OCI-LY3 (cell line): ENCODE data around the gene SRSF4.

Source experiments
- EZH2phosphoT487 ChIP-seq: fragments of 200-600 bp; shearing (Covaris generic); IDR thresholded peaks from 2 replicates; pipeline ENCODE4 v1.6.1; 2018; ENCODE audit warnings: antibody characterized with exemption, mixed run types, low read depth
- TF ChIP-seq, protein P1 (sequence below): fragments of 200-600, 300-600 bp; sonication (generic); IDR thresholded peaks from 2 replicates; pipeline ENCODE4 v1.5.1; 2014; ENCODE audit warnings: antibody characterized with exemption, low read length, low read depth

DNA sequence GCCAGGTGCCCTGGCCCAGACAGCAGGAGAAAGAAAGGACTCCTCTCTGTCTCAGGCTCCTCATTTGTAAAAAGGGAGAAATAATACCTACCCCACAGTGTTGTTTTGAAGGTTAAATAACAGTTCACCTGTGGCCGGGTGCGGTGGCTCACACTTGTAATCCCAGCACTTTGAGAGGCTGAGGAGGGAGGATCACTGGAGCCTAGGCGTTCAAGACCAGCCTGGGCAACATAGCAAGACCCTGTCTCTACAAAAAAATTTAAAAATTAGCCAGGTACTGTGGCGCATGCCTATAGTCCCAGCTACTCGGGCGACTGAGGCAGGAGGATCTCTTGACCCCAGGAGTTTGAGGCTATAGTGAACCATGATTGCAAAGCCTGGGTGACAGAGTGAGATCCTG lies 55.5 kb downstream of the SRSF4 start:
- TF ChIP-seq, protein P1, sequence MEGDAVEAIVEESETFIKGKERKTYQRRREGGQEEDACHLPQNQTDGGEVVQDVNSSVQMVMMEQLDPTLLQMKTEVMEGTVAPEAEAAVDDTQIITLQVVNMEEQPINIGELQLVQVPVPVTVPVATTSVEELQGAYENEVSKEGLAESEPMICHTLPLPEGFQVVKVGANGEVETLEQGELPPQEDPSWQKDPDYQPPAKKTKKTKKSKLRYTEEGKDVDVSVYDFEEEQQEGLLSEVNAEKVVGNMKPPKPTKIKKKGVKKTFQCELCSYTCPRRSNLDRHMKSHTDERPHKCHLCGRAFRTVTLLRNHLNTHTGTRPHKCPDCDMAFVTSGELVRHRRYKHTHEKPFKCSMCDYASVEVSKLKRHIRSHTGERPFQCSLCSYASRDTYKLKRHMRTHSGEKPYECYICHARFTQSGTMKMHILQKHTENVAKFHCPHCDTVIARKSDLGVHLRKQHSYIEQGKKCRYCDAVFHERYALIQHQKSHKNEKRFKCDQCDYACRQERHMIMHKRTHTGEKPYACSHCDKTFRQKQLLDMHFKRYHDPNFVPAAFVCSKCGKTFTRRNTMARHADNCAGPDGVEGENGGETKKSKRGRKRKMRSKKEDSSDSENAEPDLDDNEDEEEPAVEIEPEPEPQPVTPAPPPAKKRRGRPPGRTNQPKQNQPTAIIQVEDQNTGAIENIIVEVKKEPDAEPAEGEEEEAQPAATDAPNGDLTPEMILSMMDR, result no peak
- TF ChIP-seq EZH2phosphoT487, result no peak
